ENCODE results near the gene PMPCA. TPM values are rescaled to one million over a fixed set of nuclear protein-coding genes. Genes with fewer than 3 reads are reported as not detected.

The PMPCA gene
- total and polyA plus RNA-seq, 8 donors, result 25.8 to 121 (median 51.3) TPM

DNA sequence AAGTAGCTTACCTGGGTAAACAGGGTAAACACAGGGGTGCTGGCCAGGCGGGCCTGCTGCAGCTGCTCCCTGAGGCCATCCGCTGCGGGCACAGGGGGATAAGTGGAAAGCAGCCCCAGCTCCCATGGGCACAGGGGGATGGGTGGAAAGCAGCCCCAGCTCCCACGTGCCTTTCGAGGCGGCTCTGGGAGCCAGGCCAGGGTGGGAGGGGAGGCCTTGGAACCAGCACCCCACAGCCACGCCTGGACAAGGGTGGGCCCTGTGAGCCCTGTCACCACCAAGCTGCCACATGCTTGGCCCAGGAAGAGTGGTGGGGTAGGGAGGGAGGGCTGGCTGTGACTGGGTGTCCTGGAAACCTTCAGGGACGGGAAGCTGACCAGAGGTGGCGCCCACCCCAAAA lies 29.1 kb upstream of the PMPCA start:
- 78 to 88% (median 84%) methylated on average over 8 to 9 of the region's 9 CpGs for WGBS, 5 donors
- no peak overlapping the region for H3K4me3 ChIP-seq
- TF ChIP-seq EP300 (IDR thresholded peaks at IDR 0.05), result no peak
- TF ChIP-seq, protein P1, sequence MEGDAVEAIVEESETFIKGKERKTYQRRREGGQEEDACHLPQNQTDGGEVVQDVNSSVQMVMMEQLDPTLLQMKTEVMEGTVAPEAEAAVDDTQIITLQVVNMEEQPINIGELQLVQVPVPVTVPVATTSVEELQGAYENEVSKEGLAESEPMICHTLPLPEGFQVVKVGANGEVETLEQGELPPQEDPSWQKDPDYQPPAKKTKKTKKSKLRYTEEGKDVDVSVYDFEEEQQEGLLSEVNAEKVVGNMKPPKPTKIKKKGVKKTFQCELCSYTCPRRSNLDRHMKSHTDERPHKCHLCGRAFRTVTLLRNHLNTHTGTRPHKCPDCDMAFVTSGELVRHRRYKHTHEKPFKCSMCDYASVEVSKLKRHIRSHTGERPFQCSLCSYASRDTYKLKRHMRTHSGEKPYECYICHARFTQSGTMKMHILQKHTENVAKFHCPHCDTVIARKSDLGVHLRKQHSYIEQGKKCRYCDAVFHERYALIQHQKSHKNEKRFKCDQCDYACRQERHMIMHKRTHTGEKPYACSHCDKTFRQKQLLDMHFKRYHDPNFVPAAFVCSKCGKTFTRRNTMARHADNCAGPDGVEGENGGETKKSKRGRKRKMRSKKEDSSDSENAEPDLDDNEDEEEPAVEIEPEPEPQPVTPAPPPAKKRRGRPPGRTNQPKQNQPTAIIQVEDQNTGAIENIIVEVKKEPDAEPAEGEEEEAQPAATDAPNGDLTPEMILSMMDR (IDR thresholded peaks at IDR 0.05), result no peak
- TF ChIP-seq POLR2A (IDR thresholded peaks at IDR 0.05), result no peak
- no peak for TF ChIP-seq POLR2AphosphoS5 (IDR thresholded peaks at IDR 0.05)
- no peak overlapping the region for H3K27ac ChIP-seq
- intact Hi-C loops (cut with DNase I; ENCODE audit: low total_unique reads), result no loop called here
- no peaks in the 10 kb centered on the region for H3K27me3 ChIP-seq
- no peaks in the 10 kb centered on the region for H3K4me1 ChIP-seq
- no peaks in the 10 kb centered on the region for H3K9me3 ChIP-seq
- DNase-seq, result no peak
- peaks cover 34 to 88% (median 86%) of the 10 kb centered on the region in 4 donors for H3K36me3 ChIP-seq

DNA sequence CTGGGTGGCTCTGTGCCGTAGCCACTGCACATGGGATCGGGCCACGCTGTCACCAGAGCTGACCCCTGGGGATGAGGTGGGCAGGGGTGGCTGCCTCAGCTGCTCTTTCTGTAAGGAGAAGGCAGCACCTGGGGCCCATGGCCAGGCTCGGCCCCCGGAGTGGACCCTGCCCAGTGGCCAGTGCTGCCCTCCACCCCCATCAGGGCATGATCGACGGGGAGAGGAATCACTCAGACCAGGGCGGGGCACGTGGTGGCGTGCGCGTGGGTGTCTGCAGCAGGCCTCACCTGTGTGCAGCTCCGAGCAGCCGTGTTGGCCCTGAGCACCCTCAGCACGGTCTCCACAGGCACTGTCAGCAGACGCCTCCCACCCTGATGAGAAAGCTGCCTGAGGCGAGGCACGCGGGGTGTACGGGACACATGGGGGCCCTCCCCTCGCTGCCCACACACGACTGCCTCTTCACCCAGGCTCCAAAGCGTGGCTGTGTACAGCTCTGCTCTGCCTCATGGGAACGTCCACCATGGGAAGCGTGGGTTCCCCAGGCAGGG lies 28.4 kb upstream of the PMPCA start:
- intact Hi-C loops (cut with DNase I; ENCODE audit: low total_unique reads), result no loop called here
- TF ChIP-seq POLR2AphosphoS5 (IDR thresholded peaks at IDR 0.05) (no peak), POLR2A (IDR thresholded peaks at IDR 0.05) (no peak), EP300 (IDR thresholded peaks at IDR 0.05) (no peak)
- TF ChIP-seq, protein P1 (IDR thresholded peaks at IDR 0.05), result no peak
- WGBS, 5 donors, result 83 to 97% (median 92%) methylated on average over 9 to 25 of the region's 25 CpGs
- no peaks in the 10 kb centered on the region for H3K4me1 ChIP-seq
- H3K36me3 ChIP-seq, result peaks cover 34 to 95% (median 93%) of the 10 kb centered on the region in 4 donors
- no peak overlapping the region for H3K27ac ChIP-seq
- H3K9me3 ChIP-seq, result no peaks in the 10 kb centered on the region
- H3K27me3 ChIP-seq, result no peaks in the 10 kb centered on the region
- no peak overlapping the region for H3K4me3 ChIP-seq
- no peak for DNase-seq

DNA sequence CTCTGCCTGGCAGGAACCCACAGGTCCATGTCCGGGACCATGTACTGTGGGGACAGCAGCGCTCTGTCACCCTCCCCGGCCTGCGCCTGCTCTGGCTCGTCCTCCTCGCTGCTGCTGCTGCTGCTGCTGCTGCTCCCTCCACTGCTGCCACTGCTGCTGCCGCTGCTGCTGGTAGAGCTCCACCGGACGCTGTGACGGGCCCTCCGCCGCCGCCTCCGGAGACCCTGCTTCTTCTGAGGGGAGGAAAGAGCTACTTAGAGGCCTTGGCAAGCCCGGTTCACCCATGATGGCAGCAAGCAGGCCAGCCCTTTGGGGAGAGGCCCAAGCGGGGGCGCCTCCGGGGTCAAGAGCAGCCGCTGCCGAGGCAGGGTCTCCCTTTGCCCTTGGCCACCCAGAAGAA lies 27.0 kb upstream of the PMPCA start:
- DNase-seq, result no peak
- TF ChIP-seq, protein P1 (IDR thresholded peaks at IDR 0.05), result no peak
- no peak for TF ChIP-seq POLR2AphosphoS5 (IDR thresholded peaks at IDR 0.05)
- no peak for TF ChIP-seq EP300 (IDR thresholded peaks at IDR 0.05)
- TF ChIP-seq POLR2A (IDR thresholded peaks at IDR 0.05), result no peak
- WGBS, 5 donors, result 96 to 98% (median 97%) methylated on average over 8 to 20 of the region's 20 CpGs
- Histone ChIP-seq H3K27me3 (no peaks in the 10 kb centered on the region), H3K4me3 (no peak overlapping the region), H3K36me3 (peaks cover 39 to 100% (median 100%) of the 10 kb centered on the region in 4 donors), H3K27ac (no peak overlapping the region), H3K4me1 (no peaks in the 10 kb centered on the region), H3K9me3 (no peaks in the 10 kb centered on the region)
- intact Hi-C loops (cut with DNase I; ENCODE audit: low total_unique reads), result no loop called here

DNA sequence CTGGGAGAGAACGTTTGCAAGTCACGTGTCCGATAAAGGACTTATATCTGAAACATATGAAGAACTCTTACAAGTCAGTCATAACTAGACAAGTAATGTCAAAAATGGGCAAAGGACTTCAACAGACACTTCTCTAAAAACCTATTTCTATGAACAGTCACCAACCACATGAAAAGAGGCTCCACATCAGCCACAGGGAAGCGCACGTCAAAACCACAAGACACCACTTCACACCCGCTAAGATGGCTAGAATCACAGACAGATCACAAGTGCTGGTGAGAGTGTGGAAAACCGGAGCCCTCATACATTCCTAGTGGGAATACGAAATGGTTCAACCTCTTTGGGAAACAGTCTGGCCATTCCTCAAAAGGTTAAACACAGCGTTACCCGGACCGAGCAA lies 25.4 kb upstream of the PMPCA start:
- TF ChIP-seq, protein P1 (IDR thresholded peaks at IDR 0.05), result no peak
- TF ChIP-seq POLR2A (IDR thresholded peaks at IDR 0.05) (no peak), POLR2AphosphoS5 (IDR thresholded peaks at IDR 0.05) (no peak), EP300 (IDR thresholded peaks at IDR 0.05) (no peak)
- intact Hi-C loops (cut with DNase I; ENCODE audit: low total_unique reads), result no loop called here
- Histone ChIP-seq H3K27ac (no peak overlapping the region), H3K9me3 (no peaks in the 10 kb centered on the region), H3K36me3 (peaks cover 45 to 100% (median 100%) of the 10 kb centered on the region in 4 donors), H3K4me1 (no peaks in the 10 kb centered on the region), H3K4me3 (no peak overlapping the region), H3K27me3 (no peaks in the 10 kb centered on the region)
- DNase-seq, result no peak
- WGBS, 5 donors, result 74 to 89% (median 85%) methylated on average over 11 of the region's 11 CpGs
